HCT116 (cell line): Measurements from ENCODE around the gene SPATA20.

ENCODE experiments used
- CEBPB ChIP-seq: IDR thresholded peaks from 2 replicates; pipeline ENCODE4 v1.6.1; 2012; ENCODE audit warnings: low read depth
- CTCF ChIP-seq, 3 experiments: fragments of 200-600 bp in 1 of 3; sonication (generic) in 1 of 3; IDR thresholded peaks in 2 of 3; conservative IDR thresholded peaks in 1 of 3; 2 replicates each; pipeline ENCODE4 v1.5.1; 2012 to 2017; ENCODE audit warnings: low read depth in 2 of 3, low read length in 2 of 3, antibody characterized with exemption in 1 of 3, borderline replicate concordance in 1 of 3, control low read depth in 1 of 3, mild to moderate bottlenecking in 1 of 3, mixed read lengths in 1 of 3, mixed run types in 1 of 3, moderate library complexity in 1 of 3; ENCODE audit not compliant: insufficient read depth in 1 of 3
- ELF1 ChIP-seq: IDR thresholded peaks from 2 replicates; pipeline ENCODE4 v1.6.1; 2012; ENCODE audit warnings: low read depth, borderline replicate concordance
- EZH2 ChIP-seq: fragments of 200-600 bp; sonication (generic); IDR thresholded peaks from 2 replicates; pipeline ENCODE4 v1.6.1; 2017; ENCODE audit warnings: antibody characterized with exemption, mixed run types
- EZH2phosphoT487 ChIP-seq: fragments of 200-600 bp; IDR thresholded peaks from 2 replicates; pipeline ENCODE4 v1.6.1; 2018; ENCODE audit warnings: antibody characterized with exemption, borderline replicate concordance
- POLR2A ChIP-seq: IDR thresholded peaks from 2 replicates; pipeline ENCODE4 v1.7.0; 2011; ENCODE audit warnings: borderline replicate concordance; ENCODE audit not compliant: insufficient read depth, insufficient read length; ENCODE audit errors: extremely low read depth
- POLR2AphosphoS5 ChIP-seq: IDR thresholded peaks from 2 replicates; pipeline ENCODE4 v1.6.1; 2011; ENCODE audit warnings: mild to moderate bottlenecking, low read depth, low read length, moderate library complexity
- RAD21 ChIP-seq: IDR thresholded peaks from 2 replicates; pipeline ENCODE4 v1.6.1; 2012; ENCODE audit warnings: low read depth, mild to moderate bottlenecking
- REST ChIP-seq: IDR thresholded peaks from 2 replicates; pipeline ENCODE4 v1.6.1; 2012; ENCODE audit warnings: low read depth
- TCF7L2 ChIP-seq: IDR thresholded peaks from 2 replicates; pipeline ENCODE4 v1.7.0; 2011; ENCODE audit warnings: borderline replicate concordance, inconsistent platforms; ENCODE audit not compliant: insufficient read depth, insufficient read length; ENCODE audit errors: extremely low read depth
- YY1 ChIP-seq: IDR thresholded peaks from 2 replicates; pipeline ENCODE4 v1.6.1; 2011; ENCODE audit warnings: low read length, low read depth, moderate library complexity, mild to moderate bottlenecking; ENCODE audit not compliant: insufficient replicate concordance; ENCODE audit errors: extremely low read depth
- ZBTB33 ChIP-seq: IDR thresholded peaks from 2 replicates; pipeline ENCODE4 v1.6.1; 2011; ENCODE audit warnings: mild to moderate bottlenecking, low read length, moderate library complexity; ENCODE audit not compliant: insufficient replicate concordance; ENCODE audit errors: extremely low read depth
- ZFX ChIP-seq: fragments of 450-650 bp; IDR thresholded peaks from 2 replicates; pipeline ENCODE4 v1.6.1; 2017

- no peak for TF ChIP-seq POLR2A
- TF ChIP-seq CTCF (IDR thresholded peaks at IDR 0.05 in 2 of 3, conservative IDR thresholded peaks at IDR 0.05 in 1 of 3; ENCODE audit: borderline replicate concordance in 1 of 3, insufficient read depth in 1 of 3, low read depth in 2 of 3, low read length in 2 of 3) = no peak
- no peak for TF ChIP-seq REST
- no peak for TF ChIP-seq ZBTB33
- TF ChIP-seq CEBPB = no peak
- TF ChIP-seq YY1 = no peak
- TF ChIP-seq EZH2 = no peak
- no peak for TF ChIP-seq TCF7L2
- TF ChIP-seq ELF1 = no peak
- TF ChIP-seq POLR2AphosphoS5 = no peak
- TF ChIP-seq EZH2phosphoT487 = no peak
- TF ChIP-seq ZFX = no peak
- TF ChIP-seq RAD21 = no peak
Observed at GRCh38 chr17:50499270-50499669, 47.7 kb upstream of the SPATA20 start.
